Measurements from ENCODE around the gene CLEC2A.
"Not testable (repeated sequence)": the region's sequence is repeated elsewhere in the genome, so short reads cannot be mapped to it uniquely, and the experiment has no call there.

Gene CLEC2A

GRCh38 chr12:9952954-9953729 is 21.0 kb upstream of the CLEC2A start:
- H3K27ac ChIP-seq (ENCODE audit: low read depth, low read length); H3K27me3 ChIP-seq (ENCODE audit: control insufficient read depth, insufficient read depth, low read length); H3K4me1 ChIP-seq (ENCODE audit: control insufficient read depth, insufficient read depth, low read length); H3K36me3 ChIP-seq (ENCODE audit: control insufficient read depth, insufficient read depth, low read length); H3K9ac ChIP-seq (ENCODE audit: low read length); H3K4me3 ChIP-seq (ENCODE audit: low read length): not testable (repeated sequence)

DNA sequence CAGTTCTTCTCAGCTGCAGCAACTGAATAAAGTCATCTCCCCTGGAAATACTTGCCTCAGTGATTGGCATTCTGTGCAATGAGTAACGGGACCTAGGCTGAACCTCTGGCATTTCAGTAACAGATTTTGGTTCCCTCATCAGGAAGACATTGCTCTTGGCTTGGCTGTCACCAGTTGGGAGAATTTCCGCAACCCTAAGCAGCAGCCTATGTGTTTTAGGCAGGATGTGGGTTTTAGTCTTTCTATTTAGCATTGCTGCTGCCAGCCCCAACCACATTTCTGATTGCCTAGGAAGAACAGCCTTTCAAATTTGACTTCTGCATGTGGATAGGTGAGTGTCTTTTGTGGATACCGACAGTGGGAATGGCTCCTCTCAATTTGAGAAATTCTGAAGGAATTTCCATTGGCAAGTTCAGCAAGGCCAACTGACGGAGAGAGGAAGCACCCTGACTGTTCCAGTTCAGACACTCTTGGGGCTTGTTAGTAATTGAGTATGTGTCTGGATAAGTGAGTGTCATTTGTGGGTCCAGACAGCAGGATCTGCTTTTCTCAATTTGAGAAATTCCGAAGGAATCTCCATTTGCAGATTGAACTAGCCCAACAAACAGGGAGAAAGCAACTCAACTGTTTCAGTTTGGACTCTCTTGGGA is 19.0 kb upstream of the CLEC2A start:
- Histone ChIP-seq H3K9ac (ENCODE audit: low read length) (no peak overlapping the region), H3K27ac (ENCODE audit: low read depth, low read length) (no peak overlapping the region), H3K27me3 (ENCODE audit: control insufficient read depth, insufficient read depth, low read length) (no peaks in the 10 kb centered on the region), H3K4me3 (ENCODE audit: low read length) (no peak overlapping the region), H3K36me3 (ENCODE audit: control insufficient read depth, insufficient read depth, low read length) (no peaks in the 10 kb centered on the region), H3K4me1 (ENCODE audit: control insufficient read depth, insufficient read depth, low read length) (no peaks in the 10 kb centered on the region)

- H3K27ac ChIP-seq (ENCODE audit: low read depth, low read length), result no peak overlapping the region
Observed at GRCh38 chr12:9948606-9949296, 16.6 kb upstream of the CLEC2A start.

GRCh38 chr12:9947674-9948073 is 15.5 kb upstream of the CLEC2A start:
- Histone ChIP-seq H3K27ac (ENCODE audit: low read depth, low read length) (no peak overlapping the region), H3K4me1 (ENCODE audit: control insufficient read depth, insufficient read depth, low read length) (no peaks in the 10 kb centered on the region), H3K4me3 (ENCODE audit: low read length) (no peak overlapping the region)

More at GRCh38 chr12:9948606-9949296, 16.6 kb upstream of the CLEC2A start:
- Histone ChIP-seq H3K9ac (ENCODE audit: low read length) (no peak overlapping the region), H3K4me3 (ENCODE audit: low read length) (no peak overlapping the region), H3K36me3 (ENCODE audit: control insufficient read depth, insufficient read depth, low read length) (no peaks in the 10 kb centered on the region), H3K27me3 (ENCODE audit: control insufficient read depth, insufficient read depth, low read length) (no peaks in the 10 kb centered on the region), H3K4me1 (ENCODE audit: control insufficient read depth, insufficient read depth, low read length) (no peaks in the 10 kb centered on the region)

DNA sequence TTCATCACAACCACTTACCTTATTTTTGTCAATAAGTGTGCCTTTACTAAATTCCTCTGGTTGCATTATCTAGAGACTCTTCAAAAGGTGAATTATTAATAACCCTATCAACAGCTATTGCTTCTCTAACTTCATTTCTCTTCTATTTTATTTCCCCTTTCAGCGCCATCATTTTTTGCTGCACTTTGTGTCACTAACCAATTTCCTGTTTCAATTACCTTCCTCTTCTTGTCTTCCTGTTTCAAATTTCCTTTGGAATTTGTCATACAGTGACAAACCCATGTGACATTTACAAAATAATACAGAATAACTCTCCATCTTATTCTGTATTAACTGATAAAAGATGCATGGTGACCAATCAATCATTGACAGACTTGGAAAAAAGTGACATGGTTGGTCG is 12.2 kb upstream of the CLEC2A start:
- Histone ChIP-seq H3K4me1 (ENCODE audit: control insufficient read depth, insufficient read depth, low read length) (no peaks in the 10 kb centered on the region), H3K36me3 (ENCODE audit: control insufficient read depth, insufficient read depth, low read length) (no peaks in the 10 kb centered on the region), H3K27ac (ENCODE audit: low read depth, low read length) (no peak overlapping the region), H3K9ac (ENCODE audit: low read length) (no peak overlapping the region), H3K27me3 (ENCODE audit: control insufficient read depth, insufficient read depth, low read length) (no peaks in the 10 kb centered on the region), H3K4me3 (ENCODE audit: low read length) (no peak overlapping the region)

More at GRCh38 chr12:9947674-9948073, 15.5 kb upstream of the CLEC2A start:
- H3K27me3 ChIP-seq (ENCODE audit: control insufficient read depth, insufficient read depth, low read length), result no peaks in the 10 kb centered on the region
- H3K9ac ChIP-seq (ENCODE audit: low read length), result no peak overlapping the region
- no peaks in the 10 kb centered on the region for H3K36me3 ChIP-seq (ENCODE audit: control insufficient read depth, insufficient read depth, low read length)

- no peaks in the 10 kb centered on the region for H3K4me1 ChIP-seq (ENCODE audit: control insufficient read depth, insufficient read depth, low read length)
- no peak overlapping the region for H3K9ac ChIP-seq (ENCODE audit: low read length)
- no peak overlapping the region for H3K27ac ChIP-seq (ENCODE audit: low read depth, low read length)
- no peaks in the 10 kb centered on the region for H3K36me3 ChIP-seq (ENCODE audit: control insufficient read depth, insufficient read depth, low read length)
- no peak overlapping the region for H3K4me3 ChIP-seq (ENCODE audit: low read length)
- H3K27me3 ChIP-seq (ENCODE audit: control insufficient read depth, insufficient read depth, low read length), result no peaks in the 10 kb centered on the region
Observed at GRCh38 chr12:9943240-9943639, 11.1 kb upstream of the CLEC2A start.

- Histone ChIP-seq H3K4me1 (ENCODE audit: control insufficient read depth, insufficient read depth, low read length) (no peaks in the 10 kb centered on the region), H3K27me3 (ENCODE audit: control insufficient read depth, insufficient read depth, low read length) (no peaks in the 10 kb centered on the region), H3K27ac (ENCODE audit: low read depth, low read length) (no peak overlapping the region), H3K9ac (ENCODE audit: low read length) (no peak overlapping the region), H3K4me3 (ENCODE audit: low read length) (no peak overlapping the region), H3K36me3 (ENCODE audit: control insufficient read depth, insufficient read depth, low read length) (no peaks in the 10 kb centered on the region)
Observed at GRCh38 chr12:9941838-9942237, 9.7 kb upstream of the CLEC2A start.

GRCh38 chr12:9940375-9940774 is 8.2 kb upstream of the CLEC2A start:
- Histone ChIP-seq H3K4me3 (ENCODE audit: low read length) (no peak overlapping the region), H3K27ac (ENCODE audit: low read depth, low read length) (no peak overlapping the region), H3K27me3 (ENCODE audit: control insufficient read depth, insufficient read depth, low read length) (no peaks in the 10 kb centered on the region), H3K4me1 (ENCODE audit: control insufficient read depth, insufficient read depth, low read length) (no peaks in the 10 kb centered on the region), H3K36me3 (ENCODE audit: control insufficient read depth, insufficient read depth, low read length) (no peaks in the 10 kb centered on the region), H3K9ac (ENCODE audit: low read length) (no peak overlapping the region)

DNA sequence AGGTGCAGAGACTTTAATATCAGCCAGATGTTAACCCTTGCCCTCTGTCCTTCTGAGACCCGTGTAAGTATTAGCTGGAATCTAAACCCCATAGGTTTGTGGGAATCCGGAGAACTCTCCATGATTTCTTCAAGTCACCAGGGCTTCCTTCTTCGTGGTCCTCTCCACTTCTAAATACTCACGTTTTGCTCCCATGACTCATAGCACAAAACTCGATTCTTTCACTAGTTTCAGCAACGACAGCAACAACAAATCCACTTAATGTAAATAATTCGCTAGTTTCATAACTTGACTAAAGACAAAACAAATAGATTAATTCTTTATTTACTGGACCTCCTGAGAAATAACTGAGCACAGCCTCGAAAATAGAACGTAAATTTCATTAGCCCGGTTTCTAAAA is 4.4 kb upstream of the CLEC2A start:
- H3K9ac ChIP-seq (ENCODE audit: low read length), result no peak overlapping the region
- no peaks in the 10 kb centered on the region for H3K4me1 ChIP-seq (ENCODE audit: control insufficient read depth, insufficient read depth, low read length)
- H3K27ac ChIP-seq (ENCODE audit: low read depth, low read length), result no peak overlapping the region
- no peak overlapping the region for H3K4me3 ChIP-seq (ENCODE audit: low read length)
- no peaks in the 10 kb centered on the region for H3K27me3 ChIP-seq (ENCODE audit: control insufficient read depth, insufficient read depth, low read length)
- no peaks in the 10 kb centered on the region for H3K36me3 ChIP-seq (ENCODE audit: control insufficient read depth, insufficient read depth, low read length)

DNA sequence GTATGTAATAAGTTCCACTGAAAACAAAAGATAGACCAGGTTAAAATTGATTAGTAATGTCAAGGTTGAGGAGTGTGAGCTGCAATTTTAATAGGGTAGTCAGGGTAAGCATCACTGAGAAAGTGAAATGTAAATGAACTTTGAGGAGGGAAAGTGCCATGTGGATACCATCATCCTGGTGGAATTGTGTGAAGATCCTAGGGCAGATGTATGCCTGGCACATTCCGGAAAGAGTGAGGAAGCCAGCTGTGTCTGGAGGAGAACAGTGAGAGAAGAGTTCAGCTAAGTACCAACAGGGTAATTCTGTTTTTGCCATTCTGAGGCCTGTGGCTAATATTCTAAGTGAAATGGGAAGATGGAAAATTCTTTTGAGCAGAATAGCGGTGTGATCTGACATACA is 2.9 kb upstream of the CLEC2A start:
- no peaks in the 10 kb centered on the region for H3K4me1 ChIP-seq (ENCODE audit: control insufficient read depth, insufficient read depth, low read length)
- no peaks in the 10 kb centered on the region for H3K27me3 ChIP-seq (ENCODE audit: control insufficient read depth, insufficient read depth, low read length)
- H3K36me3 ChIP-seq (ENCODE audit: control insufficient read depth, insufficient read depth, low read length), result no peaks in the 10 kb centered on the region
- H3K27ac ChIP-seq (ENCODE audit: low read depth, low read length), result no peak overlapping the region
- H3K9ac ChIP-seq (ENCODE audit: low read length), result no peak overlapping the region
- no peak overlapping the region for H3K4me3 ChIP-seq (ENCODE audit: low read length)

GRCh38 chr12:9933958-9934357 is 1.8 kb upstream of the CLEC2A start:
- H3K4me1 ChIP-seq (ENCODE audit: control insufficient read depth, insufficient read depth, low read length), result no peaks in the 10 kb centered on the region
- H3K27me3 ChIP-seq (ENCODE audit: control insufficient read depth, insufficient read depth, low read length), result no peaks in the 10 kb centered on the region
- H3K4me3 ChIP-seq (ENCODE audit: low read length), result no peak overlapping the region
- H3K9ac ChIP-seq (ENCODE audit: low read length), result no peak overlapping the region
- H3K27ac ChIP-seq (ENCODE audit: low read depth, low read length), result no peak overlapping the region
- H3K36me3 ChIP-seq (ENCODE audit: control insufficient read depth, insufficient read depth, low read length), result no peaks in the 10 kb centered on the region

DNA sequence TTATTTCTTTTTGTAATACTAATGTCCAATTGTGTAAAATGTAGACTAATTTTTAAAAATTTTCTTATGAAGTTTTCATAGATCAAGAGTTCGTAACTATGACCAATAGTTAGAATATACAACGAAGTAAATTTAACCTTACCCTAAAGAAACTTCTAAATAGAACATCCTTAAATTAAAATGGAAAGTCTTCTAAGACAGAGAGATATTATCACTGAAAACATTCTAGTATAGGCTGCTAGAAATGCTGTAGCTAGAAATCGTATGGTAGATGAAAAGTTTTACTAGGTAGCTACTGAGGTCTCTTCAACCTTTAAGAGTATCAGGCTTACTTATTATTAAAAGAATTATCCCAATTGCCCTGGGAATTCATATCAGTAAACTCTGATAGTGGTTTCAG is 925 bp downstream of the CLEC2A start:
- Histone ChIP-seq H3K4me1 (ENCODE audit: control insufficient read depth, insufficient read depth, low read length) (no peaks in the 10 kb centered on the region), H3K36me3 (ENCODE audit: control insufficient read depth, insufficient read depth, low read length) (no peaks in the 10 kb centered on the region), H3K9ac (ENCODE audit: low read length) (no peak overlapping the region), H3K27ac (ENCODE audit: low read depth, low read length) (no peak overlapping the region), H3K27me3 (ENCODE audit: control insufficient read depth, insufficient read depth, low read length) (no peaks in the 10 kb centered on the region), H3K4me3 (ENCODE audit: low read length) (no peak overlapping the region)
